ENCODE data around the gene EPB41L4A. TPM values are rescaled to one million over a fixed set of nuclear protein-coding genes. Genes with fewer than 3 reads are reported as not detected.

Gene EPB41L4A
- total RNA-seq, 1 donor from 2014 or later: 6.7 TPM

DNA sequence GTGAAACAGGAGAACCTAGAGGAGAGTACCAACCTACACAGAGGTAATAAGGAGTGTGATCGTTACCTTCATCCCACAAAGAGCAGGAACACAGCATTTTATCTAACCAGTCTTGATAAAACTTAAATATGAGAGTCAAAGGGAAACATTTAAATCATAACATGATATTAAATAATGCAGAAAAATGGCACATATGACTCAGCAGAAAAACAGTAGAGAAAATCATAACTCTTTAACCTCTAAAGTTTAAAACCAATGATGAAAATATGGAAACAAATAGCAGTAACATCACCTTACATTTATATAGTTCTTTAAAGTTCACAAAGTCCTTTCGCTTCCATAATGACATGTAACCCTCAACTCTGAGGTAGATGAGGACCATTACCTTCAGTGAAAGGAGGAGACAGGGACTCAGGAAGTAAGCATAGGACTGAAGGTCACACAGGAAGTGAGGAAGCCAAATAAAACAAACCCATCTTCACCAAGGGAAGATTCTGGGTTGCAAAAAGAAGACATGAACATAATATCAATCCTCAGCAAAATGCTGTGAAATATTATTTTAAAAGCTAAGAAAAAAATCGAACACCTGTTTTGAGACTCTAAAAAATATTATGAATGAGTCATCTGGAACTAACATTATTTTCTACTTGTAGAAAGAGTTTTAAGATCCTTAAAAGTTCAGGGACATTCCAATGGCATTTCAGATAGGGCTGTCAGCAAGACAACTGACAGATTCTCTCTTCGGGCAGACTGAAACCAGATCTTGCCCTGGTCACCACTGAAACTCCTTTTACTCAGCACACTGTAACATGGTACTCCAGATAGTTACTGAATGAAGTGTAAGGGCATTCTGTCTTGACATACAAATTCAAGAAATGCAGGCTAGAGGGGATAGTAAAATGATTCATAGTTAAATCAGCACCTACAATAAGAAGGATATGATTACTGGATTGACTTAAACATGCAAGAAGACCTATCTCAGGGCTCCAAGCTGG lies 148.5 kb downstream of the EPB41L4A start:
- TF ChIP-seq, protein P1, sequence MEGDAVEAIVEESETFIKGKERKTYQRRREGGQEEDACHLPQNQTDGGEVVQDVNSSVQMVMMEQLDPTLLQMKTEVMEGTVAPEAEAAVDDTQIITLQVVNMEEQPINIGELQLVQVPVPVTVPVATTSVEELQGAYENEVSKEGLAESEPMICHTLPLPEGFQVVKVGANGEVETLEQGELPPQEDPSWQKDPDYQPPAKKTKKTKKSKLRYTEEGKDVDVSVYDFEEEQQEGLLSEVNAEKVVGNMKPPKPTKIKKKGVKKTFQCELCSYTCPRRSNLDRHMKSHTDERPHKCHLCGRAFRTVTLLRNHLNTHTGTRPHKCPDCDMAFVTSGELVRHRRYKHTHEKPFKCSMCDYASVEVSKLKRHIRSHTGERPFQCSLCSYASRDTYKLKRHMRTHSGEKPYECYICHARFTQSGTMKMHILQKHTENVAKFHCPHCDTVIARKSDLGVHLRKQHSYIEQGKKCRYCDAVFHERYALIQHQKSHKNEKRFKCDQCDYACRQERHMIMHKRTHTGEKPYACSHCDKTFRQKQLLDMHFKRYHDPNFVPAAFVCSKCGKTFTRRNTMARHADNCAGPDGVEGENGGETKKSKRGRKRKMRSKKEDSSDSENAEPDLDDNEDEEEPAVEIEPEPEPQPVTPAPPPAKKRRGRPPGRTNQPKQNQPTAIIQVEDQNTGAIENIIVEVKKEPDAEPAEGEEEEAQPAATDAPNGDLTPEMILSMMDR (conservative IDR thresholded peaks at IDR 0.05; ENCODE audit: low read depth, low read length): no peak
- no peak for DNase-seq (ENCODE audit: low read depth)
- no peak overlapping the region for H3K4me3 ChIP-seq (ENCODE audit: low read depth, low read length)

DNA sequence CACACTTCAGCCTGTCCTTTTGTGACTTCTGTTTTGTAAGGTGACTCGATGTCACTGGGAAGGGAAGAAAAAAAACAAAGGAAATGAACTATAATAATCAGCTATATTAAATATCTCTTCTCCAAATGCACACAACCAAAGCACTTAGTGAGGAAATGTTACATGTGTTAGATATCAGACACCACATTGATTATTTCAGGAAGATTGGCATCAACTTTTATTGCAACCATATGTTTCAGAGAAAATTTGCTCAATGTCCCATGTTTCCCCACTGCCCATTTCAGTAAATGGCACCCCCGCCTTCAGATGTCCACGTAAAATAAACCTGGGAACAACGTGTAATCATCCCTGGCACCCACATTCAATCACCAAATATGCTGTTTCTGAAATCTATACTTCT lies 151.8 kb downstream of the EPB41L4A start:
- no peak for DNase-seq (ENCODE audit: low read depth)
- TF ChIP-seq, protein P1 (conservative IDR thresholded peaks at IDR 0.05; ENCODE audit: low read depth, low read length): no peak
- no peak overlapping the region for H3K4me3 ChIP-seq (ENCODE audit: low read depth, low read length)

DNA sequence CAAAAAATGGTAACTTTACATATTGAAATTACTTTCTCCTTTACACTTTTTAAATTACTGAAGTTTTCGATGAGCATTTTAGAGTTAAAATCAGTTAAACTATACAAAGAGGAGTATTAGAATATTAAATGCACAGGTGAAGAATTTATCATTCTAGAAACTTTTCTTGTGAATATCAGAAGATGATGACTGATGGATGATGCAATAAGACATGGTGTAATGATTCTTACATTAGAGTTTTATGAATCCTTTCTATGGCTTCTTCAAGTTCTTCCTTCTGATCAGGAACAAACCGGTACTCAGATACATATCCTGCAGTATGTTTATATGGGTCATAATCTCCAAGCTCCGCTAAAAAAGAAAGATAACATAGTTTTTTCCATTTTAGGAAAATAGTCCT lies 154.4 kb downstream of the EPB41L4A start:
- H3K4me3 ChIP-seq (ENCODE audit: low read depth, low read length): no peak overlapping the region
- TF ChIP-seq, protein P1 (conservative IDR thresholded peaks at IDR 0.05; ENCODE audit: low read depth, low read length): no peak
- no peak for DNase-seq (ENCODE audit: low read depth)

DNA sequence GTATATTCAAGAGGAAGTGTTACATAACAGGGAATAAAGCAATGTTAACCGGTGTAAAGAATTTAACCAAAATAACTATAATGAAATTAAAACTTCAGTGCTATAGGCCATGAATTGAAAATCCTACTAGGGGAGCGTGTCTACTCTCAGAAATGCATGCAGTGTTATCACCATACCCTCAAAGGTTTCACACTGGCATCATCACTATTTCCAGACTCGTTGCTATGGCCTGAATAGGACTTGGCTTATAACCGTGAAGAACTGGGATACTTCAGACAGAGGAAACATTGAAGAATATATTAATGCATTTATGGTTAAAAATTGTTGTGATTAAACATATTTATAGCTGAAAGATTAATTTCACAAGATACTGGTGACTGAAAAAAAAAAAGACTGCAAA lies 154.9 kb downstream of the EPB41L4A start:
- no peak overlapping the region for H3K4me3 ChIP-seq (ENCODE audit: low read depth, low read length)
- TF ChIP-seq, protein P1 (conservative IDR thresholded peaks at IDR 0.05; ENCODE audit: low read depth, low read length): no peak
- no peak for DNase-seq (ENCODE audit: low read depth)

DNA sequence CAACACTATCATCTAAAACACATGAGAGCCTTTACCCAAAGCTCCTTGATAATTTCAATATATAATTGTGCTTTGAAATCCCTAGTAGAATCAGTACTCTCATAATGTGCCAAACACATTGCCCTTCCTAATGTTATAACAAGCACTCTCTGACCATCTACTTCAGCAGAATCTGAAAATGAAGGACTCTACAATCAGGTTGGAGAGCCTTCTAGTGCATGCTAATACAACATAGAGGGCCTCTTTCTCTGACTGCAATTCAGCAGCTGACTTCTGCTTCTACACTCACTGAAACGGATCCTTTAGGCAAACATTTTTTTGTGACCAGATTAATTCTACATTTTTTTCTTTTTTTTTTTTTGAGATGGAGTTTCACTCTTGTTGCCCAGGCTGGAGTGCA lies 155.6 kb downstream of the EPB41L4A start:
- TF ChIP-seq, protein P1 (conservative IDR thresholded peaks at IDR 0.05; ENCODE audit: low read depth, low read length): no peak
- H3K4me3 ChIP-seq (ENCODE audit: low read depth, low read length): no peak overlapping the region
- DNase-seq (ENCODE audit: low read depth): no peak

DNA sequence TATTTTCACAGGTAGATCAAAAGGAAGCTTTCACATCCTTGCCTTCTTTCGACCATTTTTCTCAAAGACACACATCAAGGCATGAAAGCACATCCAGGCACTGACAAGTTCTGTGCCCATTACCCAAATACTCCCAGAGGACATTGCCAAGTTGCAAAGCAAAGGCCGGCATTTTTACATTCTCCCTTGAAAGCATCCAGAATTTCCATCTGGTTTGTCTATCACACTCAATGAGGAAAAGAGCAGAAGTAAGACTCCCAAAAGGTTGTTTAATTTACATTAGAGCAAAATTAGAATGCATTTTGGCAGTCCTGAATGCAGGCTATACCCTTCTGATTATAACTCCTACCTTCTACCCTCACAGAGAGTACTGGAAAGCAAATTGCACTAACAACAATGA lies 160.5 kb downstream of the EPB41L4A start:
- TF ChIP-seq, protein P1 (conservative IDR thresholded peaks at IDR 0.05; ENCODE audit: low read depth, low read length): no peak
- H3K4me3 ChIP-seq (ENCODE audit: low read depth, low read length): no peak overlapping the region

More for the DNA sequence above, 160.5 kb downstream of the EPB41L4A start:
- DNase-seq (ENCODE audit: low read depth): no peak
